Gastroesophageal sphincter (tissue), 3 donors: ENCODE measurements around the gene RABL3.

Experiments
- EP300 ChIP-seq: sonication (generic); formaldehyde crosslinking; IDR thresholded peaks from one replicate; pipeline ENCODE4 v1.6.1; 2017; ENCODE audit warnings: antibody characterized with exemption, mild to moderate bottlenecking
- POLR2A ChIP-seq, 2 donors: fragments of 450-650 bp; IDR thresholded peaks; one replicate each; pipeline ENCODE4 v1.6.1; 2017; ENCODE audit warnings: antibody characterized with exemption in 2 of 2, mild to moderate bottlenecking in 2 of 2, moderate library complexity in 1 of 2
- POLR2AphosphoS5 ChIP-seq: sonication (generic); formaldehyde crosslinking; IDR thresholded peaks from one replicate; pipeline ENCODE4 v1.6.1; 2017; ENCODE audit warnings: antibody characterized with exemption
- TF ChIP-seq, protein P1 (sequence below), 4 experiments: fragments of 200-600 bp in 2 of 4; fragments of 450-650 bp in 2 of 4; sonication (generic) in 1 of 4; IDR thresholded peaks; one replicate each; pipeline ENCODE4 v1.5.1; 2017 to 2019; ENCODE audit warnings: antibody characterized with exemption in 4 of 4, mild to moderate bottlenecking in 2 of 4, moderate library complexity in 2 of 4

DNA sequence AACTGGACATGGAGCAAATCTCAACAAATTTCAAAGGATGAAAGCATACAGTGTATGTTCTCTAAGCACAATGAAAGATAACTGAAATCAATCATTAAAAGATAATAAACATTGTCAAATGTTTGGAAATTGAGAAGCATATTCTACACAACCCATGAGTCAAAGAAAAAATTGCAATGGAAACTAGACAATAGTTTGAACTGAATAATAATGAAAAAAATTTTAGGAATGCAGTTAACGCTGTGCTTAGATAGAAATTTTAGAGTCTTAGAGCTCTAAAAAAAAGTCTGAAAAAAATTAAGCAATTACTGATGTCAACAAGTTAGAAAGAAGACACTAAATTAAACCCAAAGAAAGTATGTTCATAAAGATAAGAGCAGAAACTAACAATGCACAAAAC is 15.5 kb downstream of the RABL3 start:
- TF ChIP-seq, protein P1, sequence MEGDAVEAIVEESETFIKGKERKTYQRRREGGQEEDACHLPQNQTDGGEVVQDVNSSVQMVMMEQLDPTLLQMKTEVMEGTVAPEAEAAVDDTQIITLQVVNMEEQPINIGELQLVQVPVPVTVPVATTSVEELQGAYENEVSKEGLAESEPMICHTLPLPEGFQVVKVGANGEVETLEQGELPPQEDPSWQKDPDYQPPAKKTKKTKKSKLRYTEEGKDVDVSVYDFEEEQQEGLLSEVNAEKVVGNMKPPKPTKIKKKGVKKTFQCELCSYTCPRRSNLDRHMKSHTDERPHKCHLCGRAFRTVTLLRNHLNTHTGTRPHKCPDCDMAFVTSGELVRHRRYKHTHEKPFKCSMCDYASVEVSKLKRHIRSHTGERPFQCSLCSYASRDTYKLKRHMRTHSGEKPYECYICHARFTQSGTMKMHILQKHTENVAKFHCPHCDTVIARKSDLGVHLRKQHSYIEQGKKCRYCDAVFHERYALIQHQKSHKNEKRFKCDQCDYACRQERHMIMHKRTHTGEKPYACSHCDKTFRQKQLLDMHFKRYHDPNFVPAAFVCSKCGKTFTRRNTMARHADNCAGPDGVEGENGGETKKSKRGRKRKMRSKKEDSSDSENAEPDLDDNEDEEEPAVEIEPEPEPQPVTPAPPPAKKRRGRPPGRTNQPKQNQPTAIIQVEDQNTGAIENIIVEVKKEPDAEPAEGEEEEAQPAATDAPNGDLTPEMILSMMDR (IDR thresholded peaks at IDR 0.05), result no peak
- TF ChIP-seq POLR2A (IDR thresholded peaks at IDR 0.05), result no peak
- TF ChIP-seq POLR2AphosphoS5, result no peak
- TF ChIP-seq EP300, result no peak
